B cell (primary cell): Measurements from ENCODE around the gene SWAP70. TPM values are rescaled to one million over a fixed set of nuclear protein-coding genes. Genes with fewer than 3 reads are reported as not detected.
A peak's percentile ranks its signal among the peaks of the same experiment; 100 is the strongest.

Experiments used
- ATAC-seq: fragments of 200-7000 bp; cut with Tn5 transposase; one replicate; pipeline ENCODE4 v1.10.0; 2021; ENCODE audit warnings: low read depth, mild to moderate bottlenecking, moderate number of reproducible peaks, moderate library complexity
- CTCF ChIA-PET: fragments of 350-600 bp; sonication (Branson Sonifier 250); formaldehyde crosslinking; loops from one replicate; lab custom pipeline; 2021; ENCODE audit warnings: antibody characterized with exemption, inconsistent platforms; lab: Charles Lee
- POLR2A ChIA-PET: fragments of 350-600 bp; sonication (Branson Sonifier 250); formaldehyde crosslinking; loops from one replicate; lab custom pipeline; 2021; ENCODE audit warnings: antibody characterized with exemption; lab: Charles Lee
- DNase-seq: peaks from one replicate; pipeline ENCODE4 v3.0.0; 2013
- H2AFZ ChIP-seq: 2 replicates; pipeline ENCODE4 v1.6.1; 2012; ENCODE audit warnings: mild to moderate bottlenecking, low read depth, low read length; ENCODE audit not compliant: insufficient read depth, poor library complexity, severe bottlenecking
- H3K27ac ChIP-seq, 2 donors: 1 replicate in 1 of 2; 2 replicates in 1 of 2; pipeline ENCODE4 v1.5.1; 2012 to 2013; ENCODE audit warnings: low read length in 2 of 2, mild to moderate bottlenecking in 2 of 2, moderate library complexity in 1 of 2
- H3K27me3 ChIP-seq, 4 experiments: fragments of 200-600 bp in 1 of 4; sonication (generic) in 1 of 4; replicated peaks in 1 of 4; 1 replicate in 2 of 4; 2 replicates in 2 of 4; pipeline versions ENCODE4 v1.6.1 to v1.7.0; 2013 to 2016; ENCODE audit warnings: low read length in 3 of 4, mild to moderate bottlenecking in 2 of 4, mixed read lengths in 1 of 4, moderate library complexity in 1 of 4; ENCODE audit not compliant: insufficient read depth in 4 of 4, control insufficient read depth in 3 of 4; ENCODE audit errors: control extremely low read depth in 1 of 4
- H3K36me3 ChIP-seq, 2 experiments: replicated peaks in 1 of 2; 1 replicate in 1 of 2; 2 replicates in 1 of 2; pipeline versions ENCODE4 v1.6.1 to v1.7.1; 2013; ENCODE audit warnings: low read length in 1 of 2; ENCODE audit not compliant: insufficient read depth in 2 of 2, control insufficient read depth in 1 of 2; ENCODE audit errors: control extremely low read depth in 1 of 2, extremely low read depth in 1 of 2
- H3K4me1 ChIP-seq, 2 donors: fragments of 200-600 bp in 1 of 2; sonication (generic) in 1 of 2; 1 replicate in 1 of 2; 2 replicates in 1 of 2; pipeline versions ENCODE4 v1.5.1 to v1.6.1; 2013 to 2017; ENCODE audit warnings: low read length in 2 of 2; ENCODE audit not compliant: control insufficient read depth in 2 of 2, insufficient read depth in 2 of 2
- H3K4me2 ChIP-seq: replicated peaks from 2 replicates; pipeline ENCODE3; 2012; ENCODE audit warnings: mild to moderate bottlenecking, low read depth, low read length; ENCODE audit not compliant: poor library complexity, severe bottlenecking
- H3K4me3 ChIP-seq, 5 experiments: fragments of 200-600 bp in 1 of 5; sonication (generic) in 1 of 5; 1 replicate in 3 of 5; 2 replicates in 2 of 5; pipeline versions ENCODE4 v1.5.1 to v1.7.0; 2011 to 2016; ENCODE audit warnings: low read length in 4 of 5, mild to moderate bottlenecking in 4 of 5, low read depth in 2 of 5, control low read depth in 1 of 5, moderate library complexity in 1 of 5; ENCODE audit not compliant: insufficient read depth in 1 of 5; ENCODE audit errors: control extremely low read depth in 1 of 5, extremely low read depth in 1 of 5
- H3K79me2 ChIP-seq: fragments of 200-600 bp; sonication (generic); one replicate; pipeline ENCODE4 v1.6.0; 2016; ENCODE audit warnings: low read length; ENCODE audit not compliant: control insufficient read depth, insufficient read depth
- H3K9ac ChIP-seq: fragments of 200-600 bp; sonication (generic); 2 replicates; pipeline ENCODE4 v1.6.1; 2017; ENCODE audit warnings: mild to moderate bottlenecking, low read length, moderate library complexity
- H3K9me3 ChIP-seq, 3 donors: one replicate each; pipeline versions ENCODE4 v1.6.1 to v1.7.1; 2013; ENCODE audit warnings: low read length in 2 of 3; ENCODE audit not compliant: control insufficient read depth in 2 of 3, insufficient read depth in 1 of 3; ENCODE audit errors: control extremely low read depth in 1 of 3
- H4K20me1 ChIP-seq: 2 replicates; pipeline ENCODE4 v1.6.0; 2012; ENCODE audit warnings: mild to moderate bottlenecking, low read length; ENCODE audit not compliant: insufficient read depth, control insufficient read depth, poor library complexity, severe bottlenecking
- H3K27ac Mint-ChIP-seq: one replicate; pipeline ENCODE4 v1.8.0; 2021; ENCODE audit warnings: mixed read lengths
- H3K27me3 Mint-ChIP-seq: one replicate; pipeline ENCODE4 v1.8.0; 2021; ENCODE audit warnings: mixed read lengths
- H3K4me1 Mint-ChIP-seq: one replicate; pipeline ENCODE4 v1.8.0; 2021; ENCODE audit warnings: mixed read lengths
- H3K4me3 Mint-ChIP-seq: one replicate; pipeline ENCODE4 v1.8.0; 2021; ENCODE audit warnings: mixed read lengths
- H3K9me3 Mint-ChIP-seq: one replicate; pipeline ENCODE4 v1.8.0; 2022; ENCODE audit warnings: mixed read lengths; ENCODE audit not compliant: insufficient read depth
- CTCF ChIP-seq: fragments of 200-600 bp; IDR thresholded peaks from one replicate; pipeline ENCODE4 v1.8.0; 2022; ENCODE audit warnings: antibody characterized with exemption, mild to moderate bottlenecking
- EZH2 ChIP-seq: IDR thresholded peaks from 2 replicates; pipeline ENCODE4 v1.6.1; 2012; ENCODE audit warnings: borderline replicate concordance, low read depth, mild to moderate bottlenecking, moderate library complexity, low read length; ENCODE audit not compliant: insufficient read depth, poor library complexity, severe bottlenecking
- WGBS: methylation state at CpG from one replicate; pipeline ENCODE4 v1.1.5; 2013; ENCODE audit warnings: missing lambda C conversion rate; ENCODE audit not compliant: insufficient coverage; 5-methylcytosine and 5-hydroxymethylcytosine counted together
- intact Hi-C: fragments of 100-400 bp; cut with micrococcal nuclease; formaldehyde crosslinking; loops from one replicate; pipeline ENCODE4 v1.10.0; 2022
- polyA plus RNA-seq: library from polyadenylated mRNA; depleted of rRNA; stranded (reverse); fragments of >200 nt; gene quantifications from 2 replicates; pipeline ENCODE4 v1.2.3, GENCODE V29; 2012
- total RNA-seq, 2 donors: library from RNA; stranded (reverse); fragments of 120-200 nt in 1 of 2; gene quantifications; 1 replicate in 1 of 2; 2 replicates in 1 of 2; pipeline versions ENCODE4 v1.2.3 to v1.2.4, GENCODE V29; 2013 to 2022

Gene SWAP70
- total and polyA plus RNA-seq, 2 donors (not counting 1 experiment from before 2014, with no cell fraction given): 69.8 to 200 TPM

DNA sequence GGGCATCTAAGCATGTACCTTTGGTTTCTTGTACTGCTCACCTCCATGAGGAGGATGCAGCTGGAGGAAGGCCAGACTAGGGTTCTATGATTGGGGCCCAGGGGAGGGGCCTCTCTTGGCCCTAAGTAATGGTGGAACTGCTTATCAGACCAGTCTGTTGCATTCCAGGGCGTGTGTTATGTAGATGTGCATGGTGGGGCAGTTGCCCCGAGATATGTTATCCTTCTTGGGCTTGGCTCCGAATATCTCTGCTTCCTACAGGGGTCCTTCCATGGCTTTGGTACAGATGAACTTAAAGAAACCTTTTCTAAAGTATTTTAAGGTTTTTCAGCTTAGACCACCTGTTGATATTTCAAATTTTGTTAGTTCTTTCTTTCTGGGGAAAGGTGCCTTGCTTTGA, 126.0 kb downstream of the SWAP70 start:
- Mint-ChIP-seq H3K9me3 (no peaks in the 10 kb centered on the region), H3K27ac (peak overlapping the region; percentile 53), H3K4me1 (peaks cover 20% of the 10 kb centered on the region), H3K27me3 (no peaks in the 10 kb centered on the region), H3K4me3 (no peak overlapping the region)
- Histone ChIP-seq H3K4me3 (no peak overlapping the region), H3K27me3 (no peaks in the 10 kb centered on the region), H4K20me1 (no peaks in the 10 kb centered on the region), H3K9ac (no peak overlapping the region), H3K36me3 (peaks cover 0 to 1% of the 10 kb centered on the region in 2 experiments), H3K9me3 (no peaks in the 10 kb centered on the region), H3K4me1 (peaks cover 14 to 21% of the 10 kb centered on the region in 2 donors), H2AFZ (no peak overlapping the region), H3K79me2 (peaks cover 4% of the 10 kb centered on the region), H3K27ac (no peak overlapping the region), H3K4me2 (no peak overlapping the region)
- ChIA-PET POLR2A (no interaction called here), CTCF (no interaction called here)
- DNase-seq (no peak), ATAC-seq (no peak)
- intact Hi-C loops: no loop called here
- TF ChIP-seq EZH2: no peak
- no peak for TF ChIP-seq CTCF
- WGBS: 100% methylated on average over 3 of the region's 3 CpGs

- H2AFZ ChIP-seq: no peak overlapping the region
- ChIA-PET CTCF (interaction anchor here (1.0 kb wide), 1 partner anchor 26 kb away, joined by 3 read pairs; no protein-coding TSS in a partner anchor), POLR2A (no interaction called here)
- DNase-seq: no peak
- H3K9me3 ChIP-seq: no peaks in the 10 kb centered on the region
- TF ChIP-seq EZH2: no peak
- TF ChIP-seq CTCF: no peak
- H3K4me1 ChIP-seq: peaks cover 14 to 21% of the 10 kb centered on the region in 2 donors
- WGBS: 77% methylated on average over 2 of the region's 3 CpGs
- no peak overlapping the region for H3K4me3 ChIP-seq
- Mint-ChIP-seq H3K27me3 (no peaks in the 10 kb centered on the region), H3K9me3 (no peaks in the 10 kb centered on the region), H3K4me1 (peaks cover 20% of the 10 kb centered on the region), H3K4me3 (no peak overlapping the region), H3K27ac (no peak overlapping the region)
- no peak overlapping the region for H3K27ac ChIP-seq
- ATAC-seq: no peak
- intact Hi-C loops: no loop called here
- no peak overlapping the region for H3K9ac ChIP-seq
- no peaks in the 10 kb centered on the region for H3K36me3 ChIP-seq
- H4K20me1 ChIP-seq: no peaks in the 10 kb centered on the region
- H3K27me3 ChIP-seq: no peaks in the 10 kb centered on the region
- H3K4me2 ChIP-seq: no peak overlapping the region
- peaks cover 4% of the 10 kb centered on the region for H3K79me2 ChIP-seq
Observed at GRCh38 chr11:9790703-9791102, 126.8 kb downstream of the SWAP70 start.
